A549 (cell line): ENCODE data around the gene ZNF438. TPM values are rescaled to one million over a fixed set of nuclear protein-coding genes. Genes with fewer than 3 reads are reported as not detected.

Experiments used
- ATAC-seq, 2 experiments: fragments of 200-7000 bp in 1 of 2; fragments of >200 bp in 1 of 2; cut with Nextera tagmentation in 1 of 2; cut with Tn5 transposase in 1 of 2; 3 replicates each; pipeline versions ENCODE4 v1.8.0 to v1.9.1; 2018 to 2020; ENCODE audit warnings: mild to moderate bottlenecking in 1 of 2, moderate library complexity in 1 of 2
- CTCF ChIA-PET: fragments of 300-600 bp; sonication (Branson Sonifier 250); formaldehyde crosslinking; extraction: SDS; loops from one replicate; lab custom pipeline; 2021; ENCODE audit warnings: antibody characterized with exemption, inconsistent platforms; lab: Yijun Ruan, JAX
- POLR2A ChIA-PET: fragments of 350-600 bp; formaldehyde crosslinking; extraction: SDS; loops from one replicate; lab custom pipeline; 2021; ENCODE audit warnings: antibody characterized with exemption, inconsistent platforms; lab: Yijun Ruan, JAX
- DNase-seq, 2 experiments: peaks; one replicate each; pipeline versions ENCODE4 v3.0.0 to v3.0.0-alpha.2; 2011 to 2016; ENCODE audit warnings: low read depth in 1 of 2, low spot score in 1 of 2
- FAIRE-seq: peaks from 2 replicates; lab custom pipeline; 2011; peaks lifted over from hg19 to GRCh38; lab: Jason Lieb, UNC
- H3K27ac ChIP-seq, 2 experiments: fragments of >200 bp; sonication (Bioruptor Twin); formaldehyde crosslinking; 3 replicates each; pipeline ENCODE4 v1.5.1; 2016 to 2017
- H3K4me1 ChIP-seq: fragments of >200 bp; sonication (Bioruptor Twin); formaldehyde crosslinking; 3 replicates; pipeline ENCODE4 v1.6.1; 2016
- H3K4me2 ChIP-seq: fragments of >200 bp; sonication (Bioruptor Twin); formaldehyde crosslinking; 3 replicates; pipeline ENCODE4 v1.6.1; 2016
- H3K4me3 ChIP-seq: fragments of >200 bp; sonication (Bioruptor Twin); formaldehyde crosslinking; 3 replicates; pipeline ENCODE4 v1.5.1; 2016
- H3K9me3 ChIP-seq: fragments of >200 bp; sonication (Bioruptor Twin); formaldehyde crosslinking; 3 replicates; pipeline ENCODE4 v1.6.1; 2016
- CBX8 ChIP-seq: fragments of 200-600 bp; sonication (generic); IDR thresholded peaks from 2 replicates; pipeline ENCODE4 v1.6.1; 2016
- CEBPB ChIP-seq, 2 experiments: fragments of >200 bp in 1 of 2; sonication (Bioruptor Twin) in 1 of 2; formaldehyde crosslinking in 1 of 2; IDR thresholded peaks; 2 replicates each; pipeline ENCODE4 v1.6.1; 2012 to 2016
- CHD4 ChIP-seq: fragments of 200-600 bp; sonication (generic); IDR thresholded peaks from 2 replicates; pipeline ENCODE4 v1.6.1; 2016; ENCODE audit warnings: antibody characterized with exemption, mild to moderate bottlenecking, borderline replicate concordance
- EHF ChIP-seq: fragments of 250-450 bp; sonication (Bioruptor Pico); IDR thresholded peaks from 2 replicates; pipeline ENCODE4 v1.5.0; 2020; ENCODE audit warnings: mild to moderate bottlenecking
- EHMT2 ChIP-seq: fragments of 200-600 bp; sonication (generic); IDR thresholded peaks from 2 replicates; pipeline ENCODE4 v1.6.1; 2016; ENCODE audit warnings: antibody characterized with exemption, low read depth, mild to moderate bottlenecking, moderate library complexity
- FOSL2 ChIP-seq, 2 experiments: fragments of 450-650 bp in 1 of 2; fragments of >200 bp in 1 of 2; sonication (Bioruptor Twin) in 1 of 2; formaldehyde crosslinking; IDR thresholded peaks; 2 replicates each; pipeline versions ENCODE4 v1.5.0 to v1.6.1; 2016 to 2020; ENCODE audit warnings: mild to moderate bottlenecking in 1 of 2, moderate library complexity in 1 of 2
- HDAC2 ChIP-seq: fragments of 200-600 bp; sonication (generic); IDR thresholded peaks from 2 replicates; pipeline ENCODE4 v1.6.1; 2016
- HOXA7 ChIP-seq: fragments of 250-450 bp; sonication (Bioruptor Pico); IDR thresholded peaks from 2 replicates; pipeline ENCODE4 v1.5.0; 2020; ENCODE audit warnings: mild to moderate bottlenecking, moderate library complexity
- HOXB13 ChIP-seq: fragments of 250-450 bp; sonication (Bioruptor Pico); IDR thresholded peaks from 2 replicates; pipeline ENCODE4 v1.5.0; 2020; ENCODE audit warnings: low read depth, mild to moderate bottlenecking, moderate library complexity
- KDM1A ChIP-seq: fragments of 200-600 bp; sonication (generic); IDR thresholded peaks from 2 replicates; pipeline ENCODE4 v1.6.1; 2016; ENCODE audit warnings: low read depth, mild to moderate bottlenecking
- MAFK ChIP-seq: fragments of 450-650 bp; IDR thresholded peaks from 2 replicates; pipeline ENCODE4 v1.6.1; 2014; ENCODE audit not compliant: partially characterized antibody
- PHF8 ChIP-seq: fragments of 200-600 bp; sonication (generic); IDR thresholded peaks from 2 replicates; pipeline ENCODE4 v1.6.1; 2016; ENCODE audit warnings: low read depth, mild to moderate bottlenecking, antibody characterized with exemption, moderate library complexity, borderline replicate concordance
- POLR2A ChIP-seq: IDR thresholded peaks from 2 replicates; pipeline ENCODE4 v1.6.1; 2012; ENCODE audit warnings: mild to moderate bottlenecking, low read length
- RFX5 ChIP-seq: fragments of 450-650 bp; IDR thresholded peaks from 2 replicates; pipeline ENCODE4 v1.7.1; 2014; ENCODE audit warnings: antibody characterized with exemption, mild to moderate bottlenecking, moderate library complexity
- RNF2 ChIP-seq: fragments of 200-600 bp; sonication (generic); IDR thresholded peaks from 2 replicates; pipeline ENCODE4 v1.6.1; 2016; ENCODE audit warnings: low read depth, mild to moderate bottlenecking, antibody characterized with exemption, moderate library complexity, borderline replicate concordance
- ZC3H11A ChIP-seq: fragments of 450-650 bp; IDR thresholded peaks from 2 replicates; pipeline ENCODE4 v1.6.1; 2014; ENCODE audit warnings: antibody characterized with exemption, mild to moderate bottlenecking
- ZNF302 ChIP-seq: fragments of 250-450 bp; sonication (Bioruptor Pico); IDR thresholded peaks from 2 replicates; pipeline ENCODE4 v1.9.0; 2021; ENCODE audit warnings: inconsistent platforms, mild to moderate bottlenecking, moderate library complexity
- WGBS: methylation state at CpG from one replicate; pipeline ENCODE4 v1.1.6; 2017; ENCODE audit errors: missing lambda C conversion rate; 5-methylcytosine and 5-hydroxymethylcytosine counted together
- polyA plus RNA-seq, 4 experiments: library from polyadenylated mRNA; depleted of rRNA in 3 of 4; stranded (reverse); fragments of >200 nt; fragmentation: RNase III in 1 of 4; extraction: RNeasy Plus Mini Kit Qiagen cat#74134 plus additional on column Dnase treatment in 1 of 4; gene quantifications; 2 replicates in 3 of 4; 3 replicates in 1 of 4; pipeline ENCODE4 v1.2.3, GENCODE V29; 2011 to 2017
- TF ChIP-seq, protein P1 (sequence below): fragments of 200-600 bp; sonication (generic); IDR thresholded peaks from 2 replicates; pipeline ENCODE4 v1.6.1; 2016; ENCODE audit warnings: antibody characterized with exemption, mild to moderate bottlenecking, moderate library complexity
- TF ChIP-seq, protein P2 (sequence below): fragments of 250-450 bp; sonication (Bioruptor Pico); IDR thresholded peaks from 2 replicates; pipeline ENCODE4 v1.5.0; 2020; ENCODE audit warnings: low read depth, mild to moderate bottlenecking, moderate library complexity
- TF ChIP-seq, protein P3 (sequence below): fragments of >200 bp; sonication (Bioruptor Twin); formaldehyde crosslinking; IDR thresholded peaks from 2 replicates; pipeline ENCODE4 v1.6.1; 2016
- TF ChIP-seq, protein P4 (sequence below): fragments of >200 bp; sonication (Bioruptor Twin); formaldehyde crosslinking; IDR thresholded peaks from 3 replicates; pipeline ENCODE4 v1.6.1; 2016
- TF ChIP-seq, protein P5 (sequence below): fragments of 150-350 bp; IDR thresholded peaks from 2 replicates; pipeline ENCODE4 v1.6.1; 2014; ENCODE audit warnings: low read depth, mild to moderate bottlenecking, low read length
- TF ChIP-seq, protein P6 (sequence below): IDR thresholded peaks from 2 replicates; pipeline ENCODE4 v1.6.1; 2012; ENCODE audit warnings: low read depth, borderline replicate concordance
- TF ChIP-seq, protein P7 (sequence below): fragments of 450-650 bp; IDR thresholded peaks from 2 replicates; pipeline ENCODE4 v1.6.1; 2014; ENCODE audit warnings: antibody characterized with exemption

Gene ZNF438
- polyA plus RNA-seq, 2 of the 4 experiments (the other 2 are of a cell fraction) = 2.2 to 4.5 TPM

DNA sequence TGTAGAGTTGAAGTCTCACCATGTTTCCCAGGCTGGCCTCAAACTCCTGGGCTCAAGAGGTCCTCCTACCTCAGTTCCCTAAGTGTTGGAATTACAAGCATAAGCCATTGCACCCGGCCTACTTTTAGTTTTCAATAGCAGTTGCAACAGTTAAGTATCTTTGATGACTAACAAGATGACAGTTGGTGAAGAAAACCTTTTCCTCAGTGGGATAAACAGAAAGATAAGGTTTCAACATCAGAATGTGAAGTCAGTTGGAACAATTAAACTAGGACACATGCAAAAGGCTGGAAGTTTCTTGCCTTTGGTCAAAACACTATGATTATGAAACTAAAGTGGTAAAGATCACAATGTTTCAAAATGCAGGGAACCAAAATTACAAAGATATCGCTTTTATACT lies 169.2 kb downstream of the ZNF438 start (continued):
- TF ChIP-seq, protein P1, sequence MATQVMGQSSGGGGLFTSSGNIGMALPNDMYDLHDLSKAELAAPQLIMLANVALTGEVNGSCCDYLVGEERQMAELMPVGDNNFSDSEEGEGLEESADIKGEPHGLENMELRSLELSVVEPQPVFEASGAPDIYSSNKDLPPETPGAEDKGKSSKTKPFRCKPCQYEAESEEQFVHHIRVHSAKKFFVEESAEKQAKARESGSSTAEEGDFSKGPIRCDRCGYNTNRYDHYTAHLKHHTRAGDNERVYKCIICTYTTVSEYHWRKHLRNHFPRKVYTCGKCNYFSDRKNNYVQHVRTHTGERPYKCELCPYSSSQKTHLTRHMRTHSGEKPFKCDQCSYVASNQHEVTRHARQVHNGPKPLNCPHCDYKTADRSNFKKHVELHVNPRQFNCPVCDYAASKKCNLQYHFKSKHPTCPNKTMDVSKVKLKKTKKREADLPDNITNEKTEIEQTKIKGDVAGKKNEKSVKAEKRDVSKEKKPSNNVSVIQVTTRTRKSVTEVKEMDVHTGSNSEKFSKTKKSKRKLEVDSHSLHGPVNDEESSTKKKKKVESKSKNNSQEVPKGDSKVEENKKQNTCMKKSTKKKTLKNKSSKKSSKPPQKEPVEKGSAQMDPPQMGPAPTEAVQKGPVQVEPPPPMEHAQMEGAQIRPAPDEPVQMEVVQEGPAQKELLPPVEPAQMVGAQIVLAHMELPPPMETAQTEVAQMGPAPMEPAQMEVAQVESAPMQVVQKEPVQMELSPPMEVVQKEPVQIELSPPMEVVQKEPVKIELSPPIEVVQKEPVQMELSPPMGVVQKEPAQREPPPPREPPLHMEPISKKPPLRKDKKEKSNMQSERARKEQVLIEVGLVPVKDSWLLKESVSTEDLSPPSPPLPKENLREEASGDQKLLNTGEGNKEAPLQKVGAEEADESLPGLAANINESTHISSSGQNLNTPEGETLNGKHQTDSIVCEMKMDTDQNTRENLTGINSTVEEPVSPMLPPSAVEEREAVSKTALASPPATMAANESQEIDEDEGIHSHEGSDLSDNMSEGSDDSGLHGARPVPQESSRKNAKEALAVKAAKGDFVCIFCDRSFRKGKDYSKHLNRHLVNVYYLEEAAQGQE = no peak

DNA sequence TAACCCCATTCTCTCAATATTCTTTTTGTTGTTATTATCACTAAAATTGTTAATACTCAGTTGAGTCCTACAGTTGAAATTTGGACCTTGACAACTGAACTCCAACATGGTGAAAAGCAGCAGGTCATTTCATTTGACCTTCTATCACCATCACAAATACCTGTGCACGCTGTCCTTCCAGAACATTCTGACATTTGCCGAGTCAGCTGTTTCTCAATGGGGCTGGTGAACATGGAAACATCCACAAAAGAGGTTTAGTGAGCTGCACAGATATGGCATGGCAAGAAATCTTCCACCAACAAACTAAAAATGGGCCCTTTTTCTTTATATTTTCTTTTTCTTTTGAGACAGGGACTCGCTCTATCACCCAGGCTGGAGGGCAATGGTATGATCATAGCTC lies 169.7 kb downstream of the ZNF438 start:
- FAIRE-seq (no peak), DNase-seq (no peak), ATAC-seq (no peak)
- TF ChIP-seq EHF (CRISPR knock-in tag) = no peak
- no peak for TF ChIP-seq HDAC2
- no peak for TF ChIP-seq POLR2A
- peak; percentile 96 for TF ChIP-seq MAFK
- TF ChIP-seq, protein P2, sequence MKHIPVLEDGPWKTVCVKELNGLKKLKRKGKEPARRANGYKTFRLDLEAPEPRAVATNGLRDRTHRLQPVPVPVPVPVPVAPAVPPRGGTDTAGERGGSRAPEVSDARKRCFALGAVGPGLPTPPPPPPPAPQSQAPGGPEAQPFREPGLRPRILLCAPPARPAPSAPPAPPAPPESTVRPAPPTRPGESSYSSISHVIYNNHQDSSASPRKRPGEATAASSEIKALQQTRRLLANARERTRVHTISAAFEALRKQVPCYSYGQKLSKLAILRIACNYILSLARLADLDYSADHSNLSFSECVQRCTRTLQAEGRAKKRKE = no peak
- TF ChIP-seq EHMT2 = no peak
- TF ChIP-seq, protein P3, sequence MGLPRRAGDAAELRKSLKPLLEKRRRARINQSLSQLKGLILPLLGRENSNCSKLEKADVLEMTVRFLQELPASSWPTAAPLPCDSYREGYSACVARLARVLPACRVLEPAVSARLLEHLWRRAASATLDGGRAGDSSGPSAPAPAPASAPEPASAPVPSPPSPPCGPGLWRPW = no peak
- no peak for TF ChIP-seq CEBPB (IDR thresholded peaks at IDR 0.05)
- TF ChIP-seq, protein P4, sequence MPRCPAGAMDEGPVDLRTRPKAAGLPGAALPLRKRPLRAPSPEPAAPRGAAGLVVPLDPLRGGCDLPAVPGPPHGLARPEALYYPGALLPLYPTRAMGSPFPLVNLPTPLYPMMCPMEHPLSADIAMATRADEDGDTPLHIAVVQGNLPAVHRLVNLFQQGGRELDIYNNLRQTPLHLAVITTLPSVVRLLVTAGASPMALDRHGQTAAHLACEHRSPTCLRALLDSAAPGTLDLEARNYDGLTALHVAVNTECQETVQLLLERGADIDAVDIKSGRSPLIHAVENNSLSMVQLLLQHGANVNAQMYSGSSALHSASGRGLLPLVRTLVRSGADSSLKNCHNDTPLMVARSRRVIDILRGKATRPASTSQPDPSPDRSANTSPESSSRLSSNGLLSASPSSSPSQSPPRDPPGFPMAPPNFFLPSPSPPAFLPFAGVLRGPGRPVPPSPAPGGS = no peak
- ChIA-PET CTCF (interaction anchor here (1.1 kb wide), 1 partner anchor 170 kb away, joined by 4 read pairs; the partner anchor contains the start of gene ZNF438), POLR2A (no interaction called here)
- Histone ChIP-seq H3K4me1 (no peaks in the 10 kb centered on the region), H3K4me3 (no peak overlapping the region), H3K9me3 (no peaks in the 10 kb centered on the region), H3K4me2 (no peak overlapping the region), H3K27ac (no peak overlapping the region)
- 78% methylated on average over 3 of the region's 3 CpGs for WGBS

DNA sequence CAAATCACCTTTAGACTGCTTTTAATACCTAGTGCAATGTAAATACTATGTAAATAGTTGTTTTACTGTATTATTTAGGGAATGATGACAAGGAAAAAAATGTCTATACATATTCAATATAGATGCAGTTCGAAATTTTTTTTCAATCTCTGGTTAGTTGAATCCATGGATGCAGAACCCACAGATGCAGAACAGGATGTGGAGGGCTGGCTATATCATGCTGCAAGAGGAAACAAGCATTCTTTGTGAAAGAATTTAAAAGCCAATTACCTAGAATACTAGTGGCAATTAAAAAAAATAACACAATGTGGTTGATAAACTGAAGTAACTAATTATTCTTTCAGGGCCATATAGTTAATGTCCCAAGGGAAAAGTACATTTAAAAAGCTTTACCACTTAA lies 170.4 kb downstream of the ZNF438 start:
- ChIA-PET POLR2A (no interaction called here), CTCF (no interaction called here)
- FAIRE-seq (no peak), ATAC-seq (no peak), DNase-seq (no peak)
- 14% methylated on average over 1 of the region's 1 CpG for WGBS
- no peak for TF ChIP-seq RNF2
- no peak for TF ChIP-seq CBX8
- Histone ChIP-seq H3K27ac (no peak overlapping the region), H3K4me1 (no peaks in the 10 kb centered on the region), H3K9me3 (no peaks in the 10 kb centered on the region), H3K4me3 (no peak overlapping the region), H3K4me2 (no peak overlapping the region)

DNA sequence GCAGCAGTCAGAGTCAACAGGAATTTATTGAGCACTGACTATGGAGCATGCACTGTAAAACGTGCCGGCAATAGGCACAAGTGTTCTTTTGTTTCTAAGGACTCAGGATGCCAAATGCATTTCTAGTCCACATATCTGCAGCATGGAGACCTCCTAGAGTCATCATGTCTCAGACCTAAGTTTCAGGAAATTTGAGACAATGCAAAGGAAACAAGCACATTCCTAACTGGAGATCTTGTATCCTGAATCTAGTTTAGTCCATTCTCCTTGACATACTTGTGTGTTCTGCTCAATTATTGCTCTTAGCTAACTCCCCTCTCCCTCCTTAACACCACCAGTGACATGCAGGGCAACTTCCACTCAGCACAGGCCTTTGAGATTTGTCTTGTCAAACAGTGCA lies 173.2 kb downstream of the ZNF438 start:
- Histone ChIP-seq H3K27ac (no peak overlapping the region), H3K4me1 (no peaks in the 10 kb centered on the region), H3K4me2 (no peak overlapping the region), H3K4me3 (no peak overlapping the region), H3K9me3 (no peaks in the 10 kb centered on the region)
- FAIRE-seq = no peak
- ATAC-seq = no peak
- POLR2A ChIA-PET = no interaction called here
- WGBS = 78% methylated on average over 2 of the region's 2 CpGs
- CTCF ChIA-PET = interaction anchor here (1.3 kb wide), 1 partner anchor 19 kb away, joined by 3 read pairs; no protein-coding TSS in a partner anchor
- DNase-seq = no peak
- TF ChIP-seq ZC3H11A (no peak), CHD4 (no peak), CBX8 (no peak), FOSL2 (IDR thresholded peaks at IDR 0.05) (no peak), FOSL2 (CRISPR knock-in tag; IDR thresholded peaks at IDR 0.05) (no peak), HOXB13 (CRISPR knock-in tag) (no peak), ZNF302 (CRISPR knock-in tag) (no peak), KDM1A (no peak), PHF8 (no peak), HOXA7 (no peak), RFX5 (no peak)
- TF ChIP-seq, protein P5, sequence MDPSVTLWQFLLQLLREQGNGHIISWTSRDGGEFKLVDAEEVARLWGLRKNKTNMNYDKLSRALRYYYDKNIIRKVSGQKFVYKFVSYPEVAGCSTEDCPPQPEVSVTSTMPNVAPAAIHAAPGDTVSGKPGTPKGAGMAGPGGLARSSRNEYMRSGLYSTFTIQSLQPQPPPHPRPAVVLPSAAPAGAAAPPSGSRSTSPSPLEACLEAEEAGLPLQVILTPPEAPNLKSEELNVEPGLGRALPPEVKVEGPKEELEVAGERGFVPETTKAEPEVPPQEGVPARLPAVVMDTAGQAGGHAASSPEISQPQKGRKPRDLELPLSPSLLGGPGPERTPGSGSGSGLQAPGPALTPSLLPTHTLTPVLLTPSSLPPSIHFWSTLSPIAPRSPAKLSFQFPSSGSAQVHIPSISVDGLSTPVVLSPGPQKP = no peak
- TF ChIP-seq, protein P6, sequence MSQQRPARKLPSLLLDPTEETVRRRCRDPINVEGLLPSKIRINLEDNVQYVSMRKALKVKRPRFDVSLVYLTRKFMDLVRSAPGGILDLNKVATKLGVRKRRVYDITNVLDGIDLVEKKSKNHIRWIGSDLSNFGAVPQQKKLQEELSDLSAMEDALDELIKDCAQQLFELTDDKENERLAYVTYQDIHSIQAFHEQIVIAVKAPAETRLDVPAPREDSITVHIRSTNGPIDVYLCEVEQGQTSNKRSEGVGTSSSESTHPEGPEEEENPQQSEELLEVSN = no peak
- TF ChIP-seq, protein P7, sequence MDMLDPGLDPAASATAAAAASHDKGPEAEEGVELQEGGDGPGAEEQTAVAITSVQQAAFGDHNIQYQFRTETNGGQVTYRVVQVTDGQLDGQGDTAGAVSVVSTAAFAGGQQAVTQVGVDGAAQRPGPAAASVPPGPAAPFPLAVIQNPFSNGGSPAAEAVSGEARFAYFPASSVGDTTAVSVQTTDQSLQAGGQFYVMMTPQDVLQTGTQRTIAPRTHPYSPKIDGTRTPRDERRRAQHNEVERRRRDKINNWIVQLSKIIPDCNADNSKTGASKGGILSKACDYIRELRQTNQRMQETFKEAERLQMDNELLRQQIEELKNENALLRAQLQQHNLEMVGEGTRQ = no peak
- TF ChIP-seq, protein P3 = no peak
